BE2C (cell line): ENCODE measurements around the gene TJP3.
"Not testable (repeated sequence)": the region's sequence is repeated elsewhere in the genome, so short reads cannot be mapped to it uniquely, and the experiment has no call there.

Experiments used
- DNase-seq: peaks from one replicate; pipeline ENCODE4 v3.0.0-alpha.2; 2020
- H3K27me3 ChIP-seq: fragments of 250-450 bp; sonication (Bioruptor Pico); 2 replicates; pipeline ENCODE4 v1.5.1; 2020; ENCODE audit warnings: mild to moderate bottlenecking
- H3K36me3 ChIP-seq: fragments of 250-450 bp; sonication (Bioruptor Pico); 2 replicates; pipeline ENCODE4 v1.5.1; 2020; ENCODE audit warnings: mild to moderate bottlenecking
- H3K4me1 ChIP-seq: fragments of 250-450 bp; sonication (Bioruptor Pico); 2 replicates; pipeline ENCODE4 v1.5.1; 2020
- H3K4me3 ChIP-seq: 2 replicates; pipeline ENCODE4 v1.5.1; 2011; ENCODE audit warnings: low read depth, low read length
- H3K9me3 ChIP-seq: fragments of 250-450 bp; sonication (Bioruptor Pico); 2 replicates; pipeline ENCODE4 v1.5.1; 2020
- CTCF ChIP-seq: IDR thresholded peaks from 2 replicates; pipeline ENCODE4 v1.5.1; 2012; ENCODE audit warnings: mild to moderate bottlenecking, low read depth, low read length

The TJP3 gene

GRCh38 chr19:3753631-3754410 lies 45.6 kb downstream of the TJP3 start:
- TF ChIP-seq CTCF: no peak
- Histone ChIP-seq H3K4me3 (no peak overlapping the region), H3K27me3 (no peaks in the 10 kb centered on the region), H3K9me3 (no peaks in the 10 kb centered on the region), H3K4me1 (no peaks in the 10 kb centered on the region), H3K36me3 (peaks cover 5% of the 10 kb centered on the region)
- no peak for DNase-seq

GRCh38 chr19:3757705-3758104 lies 49.5 kb downstream of the TJP3 start:
- not testable (repeated sequence) for H3K9me3 ChIP-seq, H3K4me1 ChIP-seq, H3K27me3 ChIP-seq, DNase-seq, H3K36me3 ChIP-seq, H3K4me3 ChIP-seq

GRCh38 chr19:3758297-3758696 lies 50.1 kb downstream of the TJP3 start:
- DNase-seq, H3K4me1 ChIP-seq, H3K27me3 ChIP-seq, H3K9me3 ChIP-seq, H3K4me3 ChIP-seq, H3K36me3 ChIP-seq: not testable (repeated sequence)

- peaks cover 2% of the 10 kb centered on the region; the same call in 1 of the 2 replicates for H3K4me1 ChIP-seq
- no peak for DNase-seq
- no peaks in the 10 kb centered on the region for H3K27me3 ChIP-seq
- TF ChIP-seq CTCF: no peak
- H3K4me3 ChIP-seq: no peak overlapping the region
- H3K9me3 ChIP-seq: no peaks in the 10 kb centered on the region
- H3K36me3 ChIP-seq: peaks cover 5% of the 10 kb centered on the region
These were observed 51.5 kb downstream of the TJP3 start for GRCh38 chr19:3759482-3760254.

GRCh38 chr19:3760871-3761361 lies 52.7 kb downstream of the TJP3 start:
- H3K27me3 ChIP-seq: no peaks in the 10 kb centered on the region
- TF ChIP-seq CTCF: no peak

GRCh38 chr19:3761382-3762129 lies 53.4 kb downstream of the TJP3 start, which contains the start of gene APBA3:
TSS of gene APBA3 (minus strand) at chr19:3761692. CDS start at chr19:3760264, 1,428 bp downstream.
- peak within 1 kb of the TSS; percentile 97 for H3K4me3 ChIP-seq
- peaks cover 13% of the 10 kb centered on the region for H3K36me3 ChIP-seq
- peaks cover 2% of the 10 kb centered on the region; the same call in 1 of the 2 replicates for H3K4me1 ChIP-seq
- no peaks in the 10 kb centered on the region for H3K27me3 ChIP-seq
- no peaks in the 10 kb centered on the region for H3K9me3 ChIP-seq
- peak; percentile 68 for TF ChIP-seq CTCF
- DNase-seq: peak; percentile 95

More at GRCh38 chr19:3760871-3761361, 52.7 kb downstream of the TJP3 start:
- Histone ChIP-seq H3K4me1 (peaks cover 2% of the 10 kb centered on the region; the same call in 1 of the 2 replicates), H3K9me3 (no peaks in the 10 kb centered on the region), H3K4me3 (peak overlapping the region; percentile 97), H3K36me3 (peaks cover 8% of the 10 kb centered on the region)
- no peak for DNase-seq
